ENCODE results near the gene CD38.

- TF ChIP-seq EZH2phosphoT487 (IDR thresholded peaks at IDR 0.05): no peak
- no peak for TF ChIP-seq CTCF (IDR thresholded peaks at IDR 0.05)
These were observed 1.1 kb upstream of the CD38 start for GRCh38 chr4:15776871-15777648.

Data from neural progenitor cell (in vitro differentiated cells).